Transverse colon (tissue), 3 donors: ENCODE measurements around the gene KLHDC8A.

Experiments used
- EP300 ChIP-seq: sonication (generic); formaldehyde crosslinking; IDR thresholded peaks from one replicate; pipeline ENCODE4 v1.6.1; 2017; ENCODE audit warnings: antibody characterized with exemption, low read depth
- TF ChIP-seq, protein P1 (sequence below), 5 experiments: fragments of 200-600 bp in 3 of 5; fragments of 450-650 bp in 2 of 5; sonication (generic) in 3 of 5; IDR thresholded peaks; 1 replicate in 2 of 5; 2 replicates in 3 of 5; pipeline ENCODE4 v1.5.1; 2016 to 2017; ENCODE audit warnings: antibody characterized with exemption in 5 of 5, inconsistent platforms in 3 of 5, mild to moderate bottlenecking in 2 of 5, moderate library complexity in 1 of 5

DNA sequence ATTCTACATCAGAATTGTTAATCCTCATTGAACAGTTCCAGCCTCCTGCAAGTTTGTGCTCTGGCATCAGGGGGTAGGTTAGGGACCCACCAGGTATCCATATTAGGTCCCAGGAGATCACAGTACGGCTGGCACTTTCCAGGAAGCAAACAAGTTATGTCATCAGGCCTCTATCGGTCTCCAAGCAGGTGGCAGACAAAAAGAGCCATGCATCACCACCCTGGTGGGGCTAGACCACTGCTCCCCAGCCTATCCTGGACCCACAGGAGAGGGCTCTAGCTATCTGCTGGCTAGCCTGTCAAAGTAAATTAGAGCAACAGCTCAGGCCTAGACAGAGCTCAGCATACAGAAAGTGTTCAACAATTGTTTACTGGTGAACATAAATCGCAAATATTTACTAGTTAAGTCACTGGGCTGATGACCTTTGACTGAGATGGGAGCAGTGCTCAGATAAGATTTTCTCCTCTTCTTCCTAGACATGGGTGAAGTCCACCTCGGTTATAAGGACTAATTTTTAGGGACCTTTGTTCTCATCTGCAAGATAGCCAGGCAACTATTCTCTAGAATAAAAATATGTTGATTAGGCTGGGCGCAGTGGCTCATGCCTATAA lies 41.6 kb downstream of the KLHDC8A start:
- TF ChIP-seq, protein P1, sequence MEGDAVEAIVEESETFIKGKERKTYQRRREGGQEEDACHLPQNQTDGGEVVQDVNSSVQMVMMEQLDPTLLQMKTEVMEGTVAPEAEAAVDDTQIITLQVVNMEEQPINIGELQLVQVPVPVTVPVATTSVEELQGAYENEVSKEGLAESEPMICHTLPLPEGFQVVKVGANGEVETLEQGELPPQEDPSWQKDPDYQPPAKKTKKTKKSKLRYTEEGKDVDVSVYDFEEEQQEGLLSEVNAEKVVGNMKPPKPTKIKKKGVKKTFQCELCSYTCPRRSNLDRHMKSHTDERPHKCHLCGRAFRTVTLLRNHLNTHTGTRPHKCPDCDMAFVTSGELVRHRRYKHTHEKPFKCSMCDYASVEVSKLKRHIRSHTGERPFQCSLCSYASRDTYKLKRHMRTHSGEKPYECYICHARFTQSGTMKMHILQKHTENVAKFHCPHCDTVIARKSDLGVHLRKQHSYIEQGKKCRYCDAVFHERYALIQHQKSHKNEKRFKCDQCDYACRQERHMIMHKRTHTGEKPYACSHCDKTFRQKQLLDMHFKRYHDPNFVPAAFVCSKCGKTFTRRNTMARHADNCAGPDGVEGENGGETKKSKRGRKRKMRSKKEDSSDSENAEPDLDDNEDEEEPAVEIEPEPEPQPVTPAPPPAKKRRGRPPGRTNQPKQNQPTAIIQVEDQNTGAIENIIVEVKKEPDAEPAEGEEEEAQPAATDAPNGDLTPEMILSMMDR (IDR thresholded peaks at IDR 0.05) = no peak
- TF ChIP-seq EP300 = no peak
